Endometrial microvascular endothelial cells (primary cell): ENCODE data around the gene IL23R. TPM values are rescaled to one million over a fixed set of nuclear protein-coding genes. Genes with fewer than 3 reads are reported as not detected.
"Not testable (repeated sequence)": the region's sequence is repeated elsewhere in the genome, so short reads cannot be mapped to it uniquely, and the experiment has no call there.

Experiments
- in situ Hi-C: cut with HindIII; loops from 2 replicates; pipeline ENCODE4 v1.10.0; 2017; ENCODE audit warnings: low sequenced_read_pairs, low pct_unique_long_range_greater_than_20kb; ENCODE audit errors: inconsistent ontology term
- total RNA-seq: library from RNA; depleted of rRNA; stranded (reverse); fragments of >200 nt; gene quantifications from one replicate; pipeline ENCODE4 v1.2.3, GENCODE V29; 2015; ENCODE audit errors: inconsistent ontology term

Gene IL23R, protein sequence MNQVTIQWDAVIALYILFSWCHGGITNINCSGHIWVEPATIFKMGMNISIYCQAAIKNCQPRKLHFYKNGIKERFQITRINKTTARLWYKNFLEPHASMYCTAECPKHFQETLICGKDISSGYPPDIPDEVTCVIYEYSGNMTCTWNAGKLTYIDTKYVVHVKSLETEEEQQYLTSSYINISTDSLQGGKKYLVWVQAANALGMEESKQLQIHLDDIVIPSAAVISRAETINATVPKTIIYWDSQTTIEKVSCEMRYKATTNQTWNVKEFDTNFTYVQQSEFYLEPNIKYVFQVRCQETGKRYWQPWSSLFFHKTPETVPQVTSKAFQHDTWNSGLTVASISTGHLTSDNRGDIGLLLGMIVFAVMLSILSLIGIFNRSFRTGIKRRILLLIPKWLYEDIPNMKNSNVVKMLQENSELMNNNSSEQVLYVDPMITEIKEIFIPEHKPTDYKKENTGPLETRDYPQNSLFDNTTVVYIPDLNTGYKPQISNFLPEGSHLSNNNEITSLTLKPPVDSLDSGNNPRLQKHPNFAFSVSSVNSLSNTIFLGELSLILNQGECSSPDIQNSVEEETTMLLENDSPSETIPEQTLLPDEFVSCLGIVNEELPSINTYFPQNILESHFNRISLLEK
- total RNA-seq, result not detected

DNA sequence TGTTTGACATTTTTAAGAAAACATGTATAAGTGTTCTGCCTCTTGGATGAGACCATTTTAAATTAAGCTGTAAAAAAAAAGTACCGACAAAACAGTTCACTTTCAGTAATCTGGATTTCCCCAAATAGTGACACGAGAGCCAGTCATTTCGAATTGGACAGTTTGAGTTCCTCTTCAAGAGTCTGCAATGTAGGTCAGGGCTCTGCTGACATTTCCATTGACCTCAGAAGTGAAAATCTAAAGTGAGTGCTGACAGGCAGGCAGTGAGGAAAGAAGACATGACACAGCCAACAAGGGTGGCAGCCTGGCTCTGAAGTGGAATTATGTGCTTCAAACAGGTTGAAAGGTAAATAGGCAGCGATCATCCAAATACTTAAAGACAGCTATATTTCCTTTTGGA, at the start of gene IL23R:
IL23R (plus strand) TSS at position 259 of the 400 bp plus-strand sequence. CDS start 1,667 bp downstream, outside the sequence.
- in situ Hi-C loops, result no loop called here

DNA sequence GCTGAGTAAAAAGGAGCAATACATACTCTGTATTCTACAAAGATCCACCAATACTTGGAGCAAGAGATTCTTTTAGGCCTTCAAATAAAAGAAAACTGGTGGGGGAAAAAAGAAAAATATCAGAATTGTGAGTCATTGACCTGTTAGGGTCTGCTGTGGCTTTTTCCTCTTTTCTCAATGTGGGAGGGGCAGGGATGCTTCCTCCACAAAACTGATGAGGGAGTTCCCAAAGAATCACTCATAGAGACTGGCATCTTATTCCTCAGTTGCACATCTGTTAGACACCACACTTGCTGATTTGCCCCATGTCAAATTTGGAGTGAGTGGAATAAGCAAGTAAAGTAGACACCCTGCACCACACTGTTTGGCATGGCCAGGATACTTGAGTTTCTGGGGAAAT, 48.1 kb upstream of the IL23R start:
- in situ Hi-C loops, result no loop called here

DNA sequence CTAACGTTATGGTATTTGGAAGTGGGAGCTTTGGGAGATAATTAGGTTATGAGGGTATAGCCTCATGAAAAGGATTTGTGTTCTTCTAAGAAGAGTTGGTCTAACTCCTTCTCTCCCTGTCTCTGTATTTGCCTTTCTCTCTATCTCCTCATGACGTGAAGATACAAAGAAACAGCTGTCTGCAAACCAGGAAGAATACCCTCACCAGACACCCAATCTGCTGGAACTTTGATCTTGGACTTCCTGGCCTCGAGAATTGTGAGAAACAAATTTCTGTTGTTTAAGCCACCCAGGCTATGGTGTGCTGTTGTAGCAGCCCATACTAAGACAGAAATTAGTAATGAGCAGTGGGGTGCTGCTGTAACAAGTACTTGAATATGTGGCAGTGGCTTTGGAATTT, 47.6 kb upstream of the IL23R start:
- in situ Hi-C loops, result no loop called here

DNA sequence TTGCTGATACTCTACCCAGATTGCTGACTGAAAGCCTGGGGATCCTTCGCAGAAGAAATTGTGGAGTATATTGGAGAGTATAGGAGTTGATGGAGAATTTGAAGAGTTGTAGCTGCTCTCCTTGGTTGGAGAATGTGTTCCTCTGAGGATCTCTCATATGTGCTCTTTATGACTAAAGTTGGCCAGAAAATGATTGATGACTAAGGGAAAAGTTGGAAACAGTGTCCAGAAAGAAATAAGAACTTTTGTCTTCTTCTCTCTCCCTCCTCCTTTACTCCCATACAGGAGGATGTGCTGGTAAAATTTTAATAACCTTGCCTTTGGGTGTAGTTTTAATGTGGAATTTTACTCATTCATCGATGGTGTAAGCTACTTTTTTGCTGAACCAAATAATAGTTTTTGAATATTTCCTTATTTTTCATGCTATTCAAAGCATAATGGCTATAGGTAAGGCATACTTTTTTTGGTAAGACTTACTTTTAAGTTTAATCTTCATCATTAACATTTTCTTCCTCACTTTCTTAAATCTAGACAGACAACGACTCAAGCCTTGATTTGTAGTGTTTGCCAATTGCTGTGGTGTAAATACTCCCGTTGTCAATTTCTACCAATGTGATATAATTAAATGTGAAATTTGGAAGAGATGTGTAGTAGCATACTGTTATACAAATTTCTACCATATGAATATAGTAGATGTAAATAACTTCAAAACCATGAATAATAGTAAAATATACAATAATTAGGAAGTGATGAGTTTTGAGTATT, 45.2 kb upstream of the IL23R start:
- in situ Hi-C loops, result no loop called here

DNA sequence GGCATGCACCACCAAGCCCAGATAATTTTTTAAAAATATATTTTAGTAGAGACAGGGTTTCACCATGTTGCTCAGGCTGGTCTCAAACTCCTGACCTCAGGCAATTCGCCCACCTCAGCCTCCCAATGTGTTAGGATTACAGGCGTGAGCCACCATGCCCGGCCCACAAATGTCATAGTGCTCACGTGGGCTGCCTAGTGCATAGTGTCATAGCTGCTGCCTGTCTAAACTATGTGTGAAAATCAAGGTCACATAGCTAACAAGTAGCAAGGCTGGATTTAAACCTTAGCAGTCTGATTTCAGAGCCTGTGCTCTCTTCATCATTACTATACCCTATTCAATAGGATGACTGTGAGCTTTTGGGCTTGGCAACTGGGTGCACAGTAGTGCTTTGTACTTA, 41.8 kb upstream of the IL23R start:
- in situ Hi-C loops, result no loop called here

DNA sequence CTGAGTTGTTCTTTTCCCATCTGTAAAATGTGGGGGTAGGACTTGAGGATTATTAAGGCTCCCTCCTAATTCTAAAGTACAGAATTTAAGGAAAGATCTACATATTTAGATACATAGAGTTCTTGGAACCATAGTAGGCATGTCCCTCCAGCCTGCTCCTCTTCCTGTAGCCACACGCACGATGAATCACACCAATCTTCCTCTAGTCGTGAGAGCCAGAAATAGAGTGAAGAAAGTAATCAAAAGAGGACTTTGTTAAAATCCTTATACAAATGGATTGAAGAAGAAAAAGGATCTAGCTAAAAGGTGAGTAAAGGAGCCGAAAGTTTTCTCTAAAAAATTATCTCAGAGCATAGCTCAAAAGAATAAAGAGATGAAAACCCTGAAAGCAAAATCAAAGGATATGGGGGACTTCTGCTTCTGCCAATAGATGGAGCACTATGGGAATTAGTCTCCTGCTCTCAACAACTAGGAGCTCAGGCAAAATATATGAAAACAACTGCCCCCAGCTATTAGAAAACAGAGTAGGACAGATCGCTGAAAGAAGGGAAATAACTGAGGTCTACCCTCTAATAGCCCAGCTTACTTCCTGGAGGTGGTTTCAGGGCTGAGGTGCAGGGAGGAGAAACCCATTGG, 40.0 kb upstream of the IL23R start:
- in situ Hi-C loops, result no loop called here

DNA sequence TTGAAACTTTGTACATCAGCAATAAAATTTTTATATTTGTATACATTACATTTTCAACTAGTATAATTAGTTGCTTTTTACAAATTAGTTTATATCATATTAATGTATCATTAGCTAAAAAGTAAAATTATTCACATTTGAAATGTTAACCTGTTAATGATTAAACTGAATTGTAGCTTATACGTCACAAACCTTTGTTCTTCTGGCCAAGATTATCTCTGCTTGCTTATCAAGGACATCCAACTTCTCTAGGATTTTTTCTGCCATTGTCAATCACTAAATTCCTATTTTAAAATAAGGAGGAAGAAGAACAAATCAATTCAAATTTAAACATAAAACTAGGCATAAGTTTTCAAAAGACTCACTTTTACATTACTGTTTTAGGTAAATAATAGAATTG, 39.3 kb upstream of the IL23R start:
- in situ Hi-C loops, result no loop called here

DNA sequence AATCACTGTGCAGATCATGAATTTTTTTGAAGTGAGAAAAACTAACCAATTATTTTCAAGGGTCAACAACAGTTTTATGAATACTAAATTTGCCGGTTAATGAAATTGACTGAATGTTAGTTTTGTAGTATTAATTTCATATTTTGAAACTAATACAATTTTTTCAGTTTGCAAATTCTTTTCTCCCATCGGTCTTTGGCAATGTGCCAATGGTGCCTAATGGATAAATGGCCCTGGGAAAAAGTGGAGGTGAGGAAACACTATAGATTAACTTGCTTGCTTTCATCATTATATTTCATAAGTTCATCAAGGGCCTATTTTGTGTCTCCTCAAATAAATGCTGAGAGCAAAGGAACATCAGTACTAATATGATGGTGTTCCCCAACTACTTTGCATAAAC, 35.6 kb upstream of the IL23R start:
- in situ Hi-C loops, result no loop called here

DNA sequence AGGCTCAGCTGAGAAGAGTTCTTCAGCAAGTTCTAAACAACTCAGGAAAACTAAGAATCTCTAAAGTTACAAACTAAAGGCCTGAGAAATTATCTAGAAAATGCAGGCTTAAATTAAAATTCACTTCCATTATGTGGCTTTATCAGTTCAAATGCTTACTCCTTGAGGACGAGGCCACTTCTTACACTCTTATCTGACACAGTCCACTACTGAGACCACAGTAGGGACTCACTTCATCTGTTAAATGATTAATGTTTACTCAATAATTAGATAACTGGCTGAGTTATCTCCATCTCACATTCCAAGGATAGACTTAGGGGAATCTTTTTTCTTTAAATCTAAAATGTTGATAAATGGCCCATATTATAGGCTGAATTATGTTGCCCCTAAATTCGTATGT, 33.1 kb upstream of the IL23R start:
- in situ Hi-C loops, result no loop called here

DNA sequence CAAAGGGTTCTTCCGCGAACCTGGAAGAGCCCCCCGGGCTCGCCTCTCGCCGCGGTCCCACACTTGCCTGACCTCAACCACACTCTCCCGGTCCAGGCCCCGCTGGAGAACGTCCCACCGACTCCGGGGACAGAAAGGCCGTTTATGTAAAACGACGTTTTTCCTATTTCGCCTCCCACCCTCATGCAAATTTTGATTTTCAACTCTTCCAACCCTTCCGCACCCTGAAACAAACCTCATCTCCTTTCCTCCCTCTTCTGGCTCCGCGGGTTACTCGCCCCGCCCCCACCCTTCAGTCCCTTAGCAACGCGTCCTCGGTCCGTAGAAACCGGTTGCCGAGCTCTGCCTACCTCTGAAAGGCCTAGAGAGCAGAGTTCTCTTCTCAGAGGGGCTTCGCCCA, 31.6 kb upstream of the IL23R start, which contains the start of gene C1orf141:
C1orf141 (minus strand) TSS at position 276 of the 400 bp plus-strand sequence. CDS start 7,730 bp downstream, outside the sequence.
- in situ Hi-C loops, result no loop called here

DNA sequence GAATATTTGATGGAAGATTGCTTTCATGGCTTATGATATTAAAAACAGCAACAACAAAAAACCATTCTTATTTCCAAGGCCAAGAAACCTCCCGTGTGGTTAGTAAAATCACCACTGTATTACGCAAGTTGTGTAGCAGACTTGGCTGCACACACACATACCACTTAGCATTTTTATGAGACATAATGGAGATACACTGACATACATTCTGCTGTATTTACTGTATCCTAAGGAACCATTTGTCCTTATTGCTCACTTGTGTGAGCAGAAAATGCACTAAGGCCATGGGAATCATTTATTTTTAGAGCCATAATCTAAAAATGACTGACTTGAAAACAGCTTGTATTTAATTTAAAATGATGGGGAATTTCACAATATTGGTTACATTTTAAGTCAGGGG, 30.9 kb upstream of the IL23R start:
- in situ Hi-C loops, result no loop called here

DNA sequence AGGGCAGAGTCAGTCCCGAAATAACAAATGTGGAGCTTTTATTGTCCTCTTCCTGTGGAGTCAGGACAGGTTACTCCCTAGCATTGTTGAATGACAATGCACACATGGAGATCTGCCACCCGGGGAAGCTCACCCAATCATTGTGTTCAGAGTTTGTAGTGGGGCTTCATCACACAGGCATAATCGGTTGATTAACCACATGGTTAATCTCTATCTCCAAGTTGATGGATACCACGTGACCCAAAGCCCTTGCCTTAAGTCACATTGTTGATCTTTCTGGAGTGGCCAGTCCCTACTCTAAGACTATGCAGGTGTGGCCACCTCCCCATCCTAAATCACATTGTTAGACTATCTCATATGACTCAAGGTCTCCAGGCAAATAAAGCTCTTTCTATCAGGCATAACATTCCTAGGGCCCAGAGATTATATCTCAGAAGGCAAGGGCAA, 28.9 kb upstream of the IL23R start:
- in situ Hi-C loops, result no loop called here

DNA sequence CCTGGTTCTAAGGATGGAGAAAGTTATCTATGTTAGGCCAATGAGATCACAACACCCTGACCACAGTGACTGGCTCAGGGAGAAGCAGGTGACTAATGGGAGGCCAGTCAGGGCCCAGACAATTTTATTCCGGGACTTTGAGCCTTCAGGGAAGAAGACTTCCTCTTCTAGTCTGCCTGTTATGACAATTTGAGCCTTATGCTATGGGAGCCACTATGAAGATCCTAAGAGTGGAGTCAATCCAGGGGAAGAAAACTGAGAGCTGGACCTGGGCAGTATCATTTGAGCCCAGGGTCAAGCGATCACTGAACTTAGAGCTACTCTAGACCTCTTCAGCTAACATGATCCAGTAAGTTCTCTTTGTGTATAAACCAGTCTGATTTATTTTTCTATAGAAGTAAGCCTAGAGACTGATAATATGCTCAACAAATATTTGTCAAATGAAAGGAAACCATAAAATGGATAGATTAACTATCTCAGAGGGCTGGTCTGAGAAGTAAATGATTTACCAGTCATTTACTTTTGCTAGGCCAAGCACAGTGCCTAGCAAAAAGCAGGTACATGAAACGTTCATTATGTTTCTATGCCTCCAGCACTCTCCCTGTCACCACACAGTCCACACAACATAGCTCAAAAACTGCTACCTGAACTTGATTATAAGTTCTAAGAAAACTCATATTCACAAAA, 27.3 kb upstream of the IL23R start:
- in situ Hi-C loops, result no loop called here

DNA sequence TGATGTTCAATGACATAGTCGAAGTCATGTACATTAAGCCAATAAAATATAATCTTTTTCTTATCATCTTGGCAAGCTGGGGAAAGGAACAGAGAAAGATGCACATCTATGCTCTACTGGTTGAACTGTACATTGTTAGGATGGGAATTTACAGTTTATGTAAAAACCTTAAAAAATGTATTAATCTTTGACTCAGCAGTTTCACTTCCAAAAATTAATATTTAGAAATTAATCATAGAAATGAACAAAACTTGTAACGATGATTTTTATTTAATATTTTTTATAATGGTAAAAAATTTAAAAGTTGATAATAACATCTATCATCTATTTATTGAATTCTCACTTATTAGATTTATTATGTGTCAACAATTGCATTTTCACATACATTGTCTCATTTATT, 25.8 kb upstream of the IL23R start:
- in situ Hi-C loops, result no loop called here

DNA sequence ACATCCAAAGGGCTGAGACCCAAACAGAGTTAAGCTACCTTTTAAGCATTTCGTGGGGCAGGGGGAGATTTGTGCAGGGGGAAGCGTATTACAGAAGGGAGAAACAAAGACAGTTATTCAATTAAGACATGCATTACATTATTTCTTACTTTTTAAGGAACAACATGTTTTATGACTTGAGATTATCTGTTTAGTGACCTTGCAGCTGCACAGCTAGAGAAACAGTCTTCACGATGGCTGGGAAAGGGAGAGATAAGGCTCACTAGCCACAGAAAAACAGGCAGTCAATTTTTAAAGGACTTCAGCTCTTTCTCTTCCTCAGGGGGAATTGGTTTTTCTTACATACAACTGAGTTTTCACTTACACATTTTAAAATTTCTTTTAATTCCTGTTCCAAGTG, 24.4 kb upstream of the IL23R start:
- in situ Hi-C loops, result not testable (repeated sequence)

DNA sequence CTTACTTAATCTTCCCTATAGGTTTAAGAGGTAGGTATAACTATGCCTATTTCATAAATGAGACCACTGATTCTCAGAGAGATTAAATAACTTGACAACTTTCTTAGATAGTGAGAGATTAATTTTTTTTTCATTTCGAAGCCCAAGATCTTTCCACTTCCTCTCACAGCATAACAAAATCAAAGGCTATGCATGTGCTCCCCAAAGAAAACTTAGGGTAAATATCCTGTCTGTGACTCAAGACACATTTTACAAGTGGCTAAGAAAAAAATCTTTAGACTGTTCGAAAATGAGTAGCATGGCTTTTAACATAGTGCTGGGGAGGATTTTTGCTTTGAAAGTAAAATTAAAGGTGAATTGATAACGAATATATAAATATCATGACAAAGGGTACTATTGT, 23.3 kb upstream of the IL23R start:
- in situ Hi-C loops, result no loop called here

DNA sequence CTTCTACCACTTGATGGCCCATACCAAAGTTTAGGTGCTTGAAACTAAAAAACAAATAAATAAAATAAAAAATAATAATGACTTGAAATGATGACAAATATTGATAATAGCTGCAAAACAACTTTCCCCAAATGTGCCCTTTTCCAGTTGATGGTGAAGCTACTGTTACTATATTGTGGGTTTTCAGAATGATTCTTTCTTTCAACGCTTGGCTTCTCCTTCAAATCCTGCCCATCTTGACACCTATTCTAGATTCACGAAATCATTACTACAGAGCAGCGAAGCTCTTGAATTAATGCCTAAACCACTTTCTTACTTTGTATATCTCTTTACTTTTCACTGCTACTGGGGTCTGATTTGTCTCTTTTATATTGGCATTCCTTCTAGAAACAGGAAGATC, 22.3 kb upstream of the IL23R start:
- in situ Hi-C loops, result no loop called here

DNA sequence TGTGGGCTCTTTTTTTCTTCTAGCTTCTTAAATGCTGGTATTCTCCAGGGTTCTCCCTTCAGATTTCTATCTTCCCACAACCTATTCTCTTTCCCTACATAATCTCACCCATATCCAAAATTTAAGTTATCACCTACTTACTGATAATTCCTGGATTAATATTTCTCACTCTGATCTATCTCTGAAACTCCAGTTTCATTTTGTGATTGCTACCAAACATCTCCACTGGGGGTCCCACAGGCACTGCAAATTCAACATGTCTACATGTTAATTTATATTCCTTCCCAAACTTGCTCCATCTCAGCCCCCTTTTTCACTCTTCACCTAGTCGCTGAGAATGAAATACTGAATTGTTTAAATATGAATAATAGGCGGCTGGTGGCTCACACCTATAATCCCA, 21.6 kb upstream of the IL23R start:
- in situ Hi-C loops, result no loop called here

DNA sequence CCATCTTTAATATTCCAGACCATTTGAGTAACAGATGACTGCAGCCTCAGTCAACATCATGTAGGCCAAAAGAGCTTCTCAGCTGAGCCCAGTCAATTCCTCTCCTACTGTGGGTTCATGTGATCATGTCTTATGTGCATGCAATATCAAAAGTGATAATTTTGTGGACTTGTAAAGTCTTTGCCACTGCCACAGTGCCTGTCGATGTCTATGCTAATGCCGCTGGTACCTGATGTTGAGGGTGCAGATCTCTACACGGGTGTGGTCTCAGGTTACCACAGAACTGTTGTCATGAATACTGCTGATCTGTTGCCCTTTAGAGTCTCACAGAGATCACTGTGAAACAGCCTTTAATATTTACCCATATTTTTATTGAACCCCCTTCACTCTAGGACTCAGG, 20.2 kb upstream of the IL23R start:
- in situ Hi-C loops, result no loop called here
